ENCODE results near the gene DOCK6. TPM values are rescaled to one million over a fixed set of nuclear protein-coding genes. Genes with fewer than 3 reads are reported as not detected.
"Not testable (repeated sequence)": the region's sequence is repeated elsewhere in the genome, so short reads cannot be mapped to it uniquely, and the experiment has no call there.

DOCK6 gene
- polyA plus RNA-seq, 4 donors = 31.8 to 69.6 (median 50.0) TPM

DNA sequence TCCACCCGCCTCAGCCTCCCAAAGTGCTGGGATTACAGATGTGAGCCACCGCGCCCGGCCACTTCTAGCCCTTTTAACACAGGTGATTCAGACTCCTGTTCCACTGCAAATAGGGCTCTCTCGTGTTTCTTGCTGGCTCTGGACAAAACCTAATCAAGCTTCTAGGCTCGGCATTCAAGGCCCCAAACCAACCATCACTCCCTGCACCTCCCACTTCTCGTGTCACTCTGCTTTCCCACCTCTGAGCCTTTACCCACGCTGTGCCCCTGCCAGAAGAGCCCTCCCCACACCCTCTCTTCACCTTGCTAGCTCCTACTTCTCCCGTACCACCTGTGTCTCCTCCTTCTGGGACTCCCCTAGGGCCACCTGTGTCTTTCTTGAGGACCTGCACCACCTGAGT is 84.7 kb downstream of the DOCK6 start:
- no peak for DNase-seq (ENCODE audit: low read depth in 4 of 4, low spot score in 2 of 4)

DNA sequence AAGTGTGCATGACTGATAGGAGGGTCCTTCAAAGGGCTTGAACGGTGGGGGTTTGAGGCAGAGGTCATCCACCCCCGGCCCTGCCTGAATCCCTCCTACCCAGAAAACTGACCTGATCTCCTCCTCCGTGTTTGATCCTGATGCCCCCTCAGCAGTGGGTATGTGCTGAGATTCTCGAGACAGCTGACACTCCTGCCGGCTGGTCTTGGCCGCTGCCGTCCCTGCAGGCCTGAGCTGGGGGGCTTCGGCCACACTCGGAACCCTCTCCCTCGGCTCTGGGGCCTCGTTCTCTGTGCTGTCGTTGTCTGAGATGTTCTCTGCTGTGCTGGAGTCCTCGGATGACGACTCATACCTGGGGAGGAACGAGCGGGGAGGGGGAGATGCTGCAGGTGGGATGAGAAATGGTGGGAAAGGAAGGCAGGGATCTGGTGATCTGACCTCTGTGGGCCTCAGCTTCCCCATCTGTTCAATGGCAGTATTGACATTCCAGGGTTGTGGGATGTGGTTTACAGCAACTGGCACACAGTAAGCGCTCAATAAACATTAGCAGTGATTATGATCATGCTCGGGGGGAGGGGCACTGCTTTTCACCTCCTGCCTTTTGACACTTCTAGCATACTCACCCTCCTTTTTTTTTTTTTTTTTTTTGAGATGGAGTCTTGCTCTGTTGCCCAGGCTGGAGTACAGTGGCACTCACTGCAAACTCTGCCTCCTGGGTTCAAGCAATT is 85.7 kb downstream of the DOCK6 start:
- no peak for DNase-seq (ENCODE audit: low read depth in 4 of 4, low spot score in 2 of 4)

DNA sequence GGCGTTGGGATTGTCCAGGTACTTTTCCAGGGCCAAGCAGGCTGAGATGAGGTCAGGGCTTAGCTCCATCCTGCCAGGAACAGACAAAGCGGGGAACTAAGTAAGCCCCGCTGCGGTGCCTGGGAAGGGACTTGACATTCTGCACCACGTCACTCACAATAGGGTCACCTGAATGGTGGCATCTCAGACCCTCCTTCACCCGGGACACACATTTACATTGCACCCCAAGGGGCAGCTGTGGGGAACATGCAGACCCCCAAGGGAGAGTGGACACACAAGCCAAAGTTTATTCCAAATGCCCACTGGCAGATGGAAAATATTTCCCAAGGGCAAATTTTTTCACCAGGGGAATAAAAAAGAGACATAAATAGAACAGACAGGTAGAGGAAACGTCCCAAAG is 86.4 kb downstream of the DOCK6 start:
- no peak for DNase-seq (ENCODE audit: low read depth in 4 of 4, low spot score in 2 of 4)

- DNase-seq (ENCODE audit: low read depth in 4 of 4, low spot score in 2 of 4) = no peak
Observed at GRCh38 chr19:11174336-11174735, 88.0 kb downstream of the DOCK6 start.

DNA sequence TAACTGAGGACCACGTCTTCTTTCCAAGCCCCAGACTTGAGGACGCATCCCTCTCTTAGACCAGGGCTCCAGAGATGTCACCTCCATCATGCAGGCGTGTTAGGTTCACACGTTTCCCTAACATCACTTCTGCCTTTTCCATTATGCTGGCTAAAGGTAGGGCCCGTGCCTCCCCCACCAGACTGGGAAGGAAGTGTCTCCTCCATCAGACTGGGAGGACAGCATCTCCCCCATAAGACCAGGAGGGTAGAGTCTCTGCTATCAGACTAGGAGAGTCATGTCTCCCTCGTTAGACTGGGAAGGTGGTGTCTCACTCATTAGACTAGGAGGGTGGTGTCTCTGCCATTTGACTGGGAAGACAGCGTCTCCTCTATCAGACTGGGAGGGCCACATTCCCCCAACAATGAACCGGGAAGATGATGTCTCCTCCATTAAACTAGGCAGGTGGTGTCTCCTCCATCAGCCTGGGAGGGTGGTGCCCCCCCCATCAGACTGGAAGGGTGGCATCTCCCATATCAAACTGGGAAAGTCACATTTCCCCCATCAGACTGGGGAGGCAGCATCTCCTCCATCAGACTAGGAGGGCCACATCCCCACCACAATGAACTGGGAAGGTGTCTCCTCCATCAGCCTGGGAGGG is 88.7 kb downstream of the DOCK6 start:
- DNase-seq (ENCODE audit: low read depth in 4 of 4, low spot score in 2 of 4) = no peak

DNA sequence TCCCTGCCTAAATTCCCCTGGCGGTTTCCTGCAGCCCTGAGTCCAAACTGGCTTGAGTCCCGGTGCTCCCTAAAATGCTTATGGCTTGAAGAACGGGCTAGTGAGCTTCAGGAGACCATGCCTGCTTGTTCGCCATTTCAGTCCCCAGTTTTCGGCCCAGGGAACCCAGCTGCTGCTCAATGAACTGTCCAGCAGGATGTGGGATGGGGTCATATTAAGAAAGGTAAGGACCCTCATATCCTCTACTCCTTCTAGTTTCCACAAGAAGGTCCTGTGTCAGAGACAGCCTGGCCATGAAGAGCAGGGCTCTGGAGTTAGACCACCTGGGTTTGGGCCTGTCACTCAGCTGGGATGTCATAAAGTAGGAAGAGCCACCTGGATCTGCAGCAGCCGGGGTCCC is 89.7 kb downstream of the DOCK6 start:
- no peak for DNase-seq (ENCODE audit: low read depth in 4 of 4, low spot score in 2 of 4)

GRCh38 chr19:11171144-11171543 is 91.2 kb downstream of the DOCK6 start:
- DNase-seq (ENCODE audit: low read depth in 4 of 4, low spot score in 2 of 4) = no peak

DNA sequence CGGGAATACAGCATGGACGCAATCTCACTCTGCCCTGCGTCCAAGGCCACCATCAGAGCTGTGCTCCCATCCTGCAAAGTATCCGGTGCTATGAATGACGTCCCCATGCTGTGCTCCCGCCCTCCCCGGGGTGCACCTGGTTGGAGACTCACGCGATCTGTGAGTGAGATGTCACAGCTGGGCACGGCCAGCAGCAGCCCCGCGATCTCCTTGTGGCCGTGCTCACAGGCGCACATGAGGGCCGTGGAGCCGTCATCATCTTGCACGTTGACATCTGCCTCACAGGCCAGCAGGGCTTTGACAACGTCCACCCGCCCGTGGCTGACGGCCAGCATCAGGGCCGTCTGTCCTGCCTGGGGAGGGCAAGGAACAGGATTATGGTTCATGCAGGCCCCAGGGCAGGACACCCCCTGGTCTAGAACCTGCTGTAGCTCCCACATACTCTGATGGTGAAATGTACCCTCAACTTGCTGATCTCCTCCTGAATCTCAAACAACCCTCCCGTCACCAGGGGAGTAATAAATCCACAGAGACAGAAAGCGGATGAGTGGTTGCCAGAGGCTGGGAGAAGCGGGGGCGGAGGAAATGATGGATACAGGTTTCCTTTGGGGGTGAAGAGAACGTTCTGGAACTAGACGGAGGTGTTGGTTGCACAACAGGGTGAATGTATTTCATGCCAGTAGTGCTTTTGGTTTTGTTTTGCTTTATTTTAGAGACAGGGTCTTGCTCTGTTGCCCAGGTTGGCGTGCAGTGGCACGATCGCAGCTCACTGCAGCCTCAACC is 92.2 kb downstream of the DOCK6 start:
- DNase-seq (ENCODE audit: low read depth in 4 of 4, low spot score in 2 of 4) = no peak

DNA sequence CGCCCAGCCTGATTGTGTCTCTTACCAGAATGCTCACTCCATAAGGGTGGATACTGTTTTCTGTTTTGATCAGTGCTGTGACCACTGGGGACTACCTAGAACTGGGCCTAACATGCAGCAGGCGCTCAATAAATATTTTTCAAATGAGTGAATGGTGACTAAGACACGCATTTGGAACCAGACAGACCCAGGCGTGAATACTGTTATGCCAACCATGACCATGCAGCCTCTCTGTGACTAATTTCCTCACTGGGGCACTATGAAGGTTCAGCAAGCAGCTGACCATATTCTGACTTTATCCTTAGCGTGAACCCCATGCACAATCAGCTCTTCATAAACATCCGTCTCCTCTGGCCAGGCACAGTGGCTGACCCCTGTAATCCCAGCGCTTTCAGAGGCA is 93.8 kb downstream of the DOCK6 start:
- no peak for DNase-seq (ENCODE audit: low read depth in 4 of 4, low spot score in 2 of 4)

- no peak for DNase-seq (ENCODE audit: low read depth in 4 of 4, low spot score in 2 of 4)
Observed at GRCh38 chr19:11166281-11167142, 95.8 kb downstream of the DOCK6 start.

GRCh38 chr19:11165486-11166030 is 96.8 kb downstream of the DOCK6 start:
- DNase-seq (ENCODE audit: low read depth in 4 of 4, low spot score in 2 of 4) = no peak

DNA sequence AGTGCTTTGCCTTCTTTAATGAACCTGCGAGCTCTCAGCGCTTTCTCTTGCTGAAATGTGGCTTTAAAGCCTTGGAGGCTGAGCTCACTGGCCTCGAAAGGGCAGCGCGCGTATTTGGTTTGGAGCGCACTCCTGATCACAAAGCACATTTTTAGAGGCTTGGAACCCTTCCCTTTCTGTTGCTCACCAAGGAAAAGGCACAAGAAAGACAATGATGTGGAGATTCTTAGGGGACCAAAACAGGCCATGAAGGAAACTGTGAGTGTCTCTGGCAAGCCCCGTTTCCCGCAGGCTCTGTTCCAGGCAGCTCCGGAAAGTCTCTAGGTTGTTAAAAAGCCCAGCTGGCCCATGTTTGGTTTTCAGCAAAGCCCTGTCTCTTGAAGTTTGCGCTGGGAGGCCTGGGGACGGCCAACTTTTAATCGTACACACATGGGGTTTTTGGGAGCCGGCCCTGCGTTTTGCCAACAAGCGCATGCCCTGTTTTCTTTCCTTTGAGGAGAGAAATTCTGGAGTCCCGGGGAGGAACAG is 97.4 kb downstream of the DOCK6 start:
- peak in 1 of 4 donors; percentile 59 for DNase-seq (ENCODE audit: low read depth in 4 of 4, low spot score in 2 of 4)

DNA sequence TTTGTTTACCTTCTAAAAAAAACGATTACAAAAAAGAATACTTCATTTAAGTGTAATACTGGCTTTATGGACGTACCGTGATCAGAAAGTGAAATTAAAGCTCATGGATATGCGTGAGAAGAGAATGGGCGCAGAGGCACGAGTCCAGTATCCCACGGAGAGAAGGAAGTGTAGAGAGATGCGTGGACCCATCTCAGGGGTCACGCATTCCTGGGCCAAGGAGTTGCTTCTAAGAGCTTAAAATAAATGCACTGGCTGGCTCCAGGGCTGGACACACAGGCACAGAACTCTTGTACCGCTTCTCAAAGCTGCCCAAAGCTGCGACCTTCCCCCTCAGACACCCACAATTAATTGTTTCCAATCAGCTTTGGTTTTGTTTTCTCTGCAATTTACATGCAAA is 98.0 kb downstream of the DOCK6 start:
- no peak for DNase-seq (ENCODE audit: low read depth in 4 of 4, low spot score in 2 of 4)

GRCh38 chr19:11160440-11160768 is 101.9 kb downstream of the DOCK6 start:
- DNase-seq (ENCODE audit: low read depth in 4 of 4, low spot score in 2 of 4) = not testable (repeated sequence)

- no peak for DNase-seq (ENCODE audit: low read depth in 4 of 4, low spot score in 2 of 4)
Observed at GRCh38 chr19:11159598-11160439, 102.5 kb downstream of the DOCK6 start.

DNA sequence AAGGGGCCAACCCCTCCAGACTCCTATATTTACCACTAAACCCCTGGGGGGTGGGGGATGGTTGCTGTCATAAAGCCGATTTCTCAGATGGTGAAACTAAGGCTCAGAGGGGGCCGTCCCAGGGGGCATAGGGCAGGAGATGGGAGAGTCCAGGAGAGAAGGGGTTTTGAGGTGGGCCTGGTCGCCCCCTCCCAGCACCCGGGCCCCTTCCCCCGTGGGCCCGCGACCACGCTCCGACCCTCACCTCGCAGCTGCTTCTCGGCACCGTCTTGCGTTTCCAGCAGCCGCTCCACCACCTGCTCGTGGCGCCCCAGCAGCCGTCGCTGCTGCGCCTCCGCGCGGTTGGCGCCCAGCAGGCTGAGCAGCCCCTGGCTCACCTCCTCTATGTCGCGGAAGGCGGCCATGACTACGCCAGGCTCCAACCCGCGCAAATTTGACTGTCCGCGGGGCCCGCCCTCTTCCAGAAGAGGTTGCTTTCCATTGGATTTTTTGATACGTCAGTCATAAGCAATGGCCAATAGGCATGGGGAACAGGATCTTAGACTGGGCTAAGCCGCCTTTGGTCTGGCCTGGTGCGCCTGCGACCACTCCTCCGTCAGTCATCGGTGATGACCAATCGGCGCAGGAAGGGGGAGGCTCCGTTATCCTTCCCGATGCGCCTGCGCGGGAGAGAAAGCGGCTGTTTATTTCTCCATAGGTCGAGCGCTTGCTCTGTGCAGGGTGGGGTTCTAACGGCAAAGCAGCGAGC is 106.8 kb downstream of the DOCK6 start, which contains the start of gene SPC24:
TSS of gene SPC24 (minus strand) at position 410 of the 748 bp plus-strand sequence. CDS start at position 404, 6 bp downstream.
- peak; percentile 85 to 95 (median 95) for DNase-seq (ENCODE audit: low read depth in 4 of 4, low spot score in 2 of 4)

GRCh38 chr19:11154683-11155047 is 107.7 kb downstream of the DOCK6 start:
- DNase-seq (ENCODE audit: low read depth in 4 of 4, low spot score in 2 of 4) = no peak

GRCh38 chr19:11152318-11153062 is 109.8 kb downstream of the DOCK6 start:
- DNase-seq (ENCODE audit: low read depth in 4 of 4, low spot score in 2 of 4) = no peak

All from left renal cortex interstitium (tissue), 4 donors.